Mesendoderm (in vitro differentiated cells): ENCODE results near the gene ITGA11.

Experiments used
- DNase-seq: peaks from one replicate; pipeline ENCODE4 v3.0.0; 2013
- H2AK5ac ChIP-seq: 2 replicates; pipeline ENCODE4 v1.6.1; 2013; ENCODE audit warnings: low read length, inconsistent platforms
- H2BK120ac ChIP-seq: 2 replicates; pipeline ENCODE4 v1.6.1; 2013; ENCODE audit warnings: low read depth, mild to moderate bottlenecking, low read length, moderate library complexity, mixed read lengths
- H2BK15ac ChIP-seq: replicated peaks from 2 replicates; pipeline ENCODE4 v1.6.1; 2013; ENCODE audit warnings: low read depth, mild to moderate bottlenecking, moderate library complexity
- H2BK5ac ChIP-seq: 2 replicates; pipeline ENCODE4 v1.6.1; 2013; ENCODE audit warnings: low read length, inconsistent platforms
- H3K18ac ChIP-seq: 2 replicates; pipeline ENCODE4 v1.6.1; 2013; ENCODE audit warnings: mild to moderate bottlenecking, low read length, mixed read lengths
- H3K23ac ChIP-seq: one replicate; pipeline ENCODE4 v1.6.1; 2013; ENCODE audit warnings: low read length
- H3K27ac ChIP-seq: 2 replicates; pipeline ENCODE4 v1.5.1; 2013; ENCODE audit warnings: low read depth, mild to moderate bottlenecking, inconsistent platforms, low read length, moderate library complexity
- H3K27me3 ChIP-seq: 2 replicates; pipeline ENCODE4 v1.6.1; 2013; ENCODE audit warnings: low read length, control low read depth, mild to moderate bottlenecking, inconsistent platforms; ENCODE audit not compliant: insufficient read depth, poor library complexity
- H3K36me3 ChIP-seq: 2 replicates; pipeline ENCODE4 v1.6.1; 2013; ENCODE audit warnings: low read length, inconsistent platforms; ENCODE audit not compliant: control insufficient read depth, insufficient read depth
- H3K4ac ChIP-seq: one replicate; pipeline ENCODE4 v1.6.1; 2013; ENCODE audit warnings: low read depth, mild to moderate bottlenecking, low read length, moderate library complexity
- H3K4me1 ChIP-seq: 2 replicates; pipeline ENCODE4 v1.6.1; 2013; ENCODE audit warnings: low read depth, low read length, inconsistent platforms; ENCODE audit not compliant: control insufficient read depth
- H3K4me2 ChIP-seq: 2 replicates; pipeline ENCODE4 v1.6.1; 2013; ENCODE audit warnings: low read length
- H3K4me3 ChIP-seq: 2 replicates; pipeline ENCODE4 v1.5.1; 2013; ENCODE audit warnings: mild to moderate bottlenecking, low read length
- H3K56ac ChIP-seq: one replicate; pipeline ENCODE4 v1.6.1; 2013; ENCODE audit warnings: low read length
- H3K79me1 ChIP-seq: 2 replicates; pipeline ENCODE4 v1.6.1; 2013; ENCODE audit warnings: low read length, inconsistent platforms
- H3K79me2 ChIP-seq: 2 replicates; pipeline ENCODE4 v1.6.1; 2013; ENCODE audit warnings: mild to moderate bottlenecking, low read length; ENCODE audit not compliant: control insufficient read depth, insufficient read depth
- H3K9ac ChIP-seq: 2 replicates; pipeline ENCODE4 v1.6.1; 2013; ENCODE audit warnings: low read length, inconsistent platforms
- H4K5ac ChIP-seq: one replicate; pipeline ENCODE4 v1.6.1; 2013; ENCODE audit warnings: low read length
- H4K8ac ChIP-seq: one replicate; pipeline ENCODE4 v1.6.1; 2013; ENCODE audit warnings: low read depth, mild to moderate bottlenecking, control low read depth, low read length, moderate library complexity
- WGBS: extraction: QIAGEN DNeasy Blood & Tissue Kit; methylation state at CpG from one replicate; pipeline ENCODE4 v1.1.7; 2013; ENCODE audit warnings: low lambda C conversion rate, missing lambda C conversion rate; ENCODE audit not compliant: insufficient coverage; ENCODE audit errors: extremely low coverage; 5-methylcytosine and 5-hydroxymethylcytosine counted together

ITGA11 gene

DNA sequence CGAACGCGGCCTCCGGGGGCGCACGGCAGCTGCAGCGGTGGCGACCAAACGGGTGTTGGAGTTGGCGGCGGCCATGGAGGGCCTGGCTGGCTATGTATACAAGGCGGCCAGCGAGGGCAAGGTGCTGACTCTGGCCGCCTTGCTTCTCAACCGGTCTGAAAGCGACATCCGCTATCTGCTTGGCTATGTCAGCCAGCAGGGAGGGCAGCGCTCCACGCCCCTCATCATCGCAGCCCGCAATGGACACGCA, 153.7 kb downstream of the ITGA11 start:
- Histone ChIP-seq H2BK5ac (peak overlapping the region; percentile 62), H3K27ac (peak overlapping the region; percentile 92), H3K4me2 (peak overlapping the region; percentile 24), H3K4me1 (peaks cover 3% of the 10 kb centered on the region), H3K27me3 (no peaks in the 10 kb centered on the region), H3K18ac (peak overlapping the region; percentile 41), H2BK120ac (no peak overlapping the region), H4K8ac (no peak overlapping the region), H3K36me3 (no peaks in the 10 kb centered on the region), H3K23ac (peak overlapping the region; percentile 54), H3K4ac (no peak overlapping the region), H2AK5ac (peak overlapping the region; percentile 34), H3K56ac (peak overlapping the region; percentile 99), H3K9ac (peak overlapping the region; percentile 96), H3K79me2 (peaks cover 34% of the 10 kb centered on the region), H2BK15ac (no peak overlapping the region), H4K5ac (no peak overlapping the region), H3K4me3 (peak overlapping the region; percentile 92), H3K79me1 (peaks cover 5% of the 10 kb centered on the region)
- no CpG with 5 or more reads among the region's 22 CpGs for WGBS
- DNase-seq, result no peak

DNA sequence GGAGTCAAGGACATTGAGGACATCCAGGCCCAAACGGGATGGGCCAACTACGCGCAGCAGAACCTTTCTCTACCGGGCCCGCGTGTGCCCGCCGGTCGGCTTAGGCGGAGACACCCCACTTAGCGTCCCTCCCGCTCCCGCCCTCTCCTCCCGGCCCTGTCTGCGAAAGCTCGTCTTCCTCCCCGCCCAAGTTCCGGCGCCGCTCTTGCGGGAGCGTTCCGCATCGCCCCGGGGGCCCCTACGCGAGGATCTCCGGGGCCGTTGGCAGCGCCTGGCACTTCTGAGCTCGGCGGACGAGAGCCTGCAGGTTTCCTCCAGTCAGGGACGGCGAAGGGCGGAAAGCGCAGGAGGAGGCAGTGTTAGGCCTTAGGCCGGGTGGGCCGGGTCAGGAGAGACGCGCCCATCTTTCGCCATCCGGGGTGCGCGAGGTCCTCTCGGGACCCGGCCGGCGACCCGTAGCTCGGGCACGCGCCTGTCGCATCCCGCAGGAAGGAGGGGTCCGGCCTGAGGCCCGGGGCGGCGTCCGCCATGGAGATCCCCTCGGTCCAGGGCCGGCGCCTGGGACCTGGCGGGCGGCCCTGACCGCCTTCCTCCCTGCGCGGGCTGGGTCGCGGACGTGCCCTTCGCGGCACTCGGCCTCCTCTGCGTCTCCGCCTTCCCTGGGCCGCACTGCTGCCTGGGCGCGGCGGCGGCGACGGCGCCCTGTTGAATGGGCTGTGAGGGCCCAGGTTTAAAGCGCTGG, 154.2 kb downstream of the ITGA11 start, which contains the start of gene FEM1B:
Gene FEM1B, plus strand, starts transcription at position 143 of the 742 bp plus-strand sequence. CDS start 673 bp downstream, outside the sequence.
- Histone ChIP-seq H4K8ac (peak within 1 kb of the TSS; percentile 94), H3K27me3 (no peaks in the 10 kb centered on the region), H2BK15ac (no peak within 1 kb of the TSS), H3K4ac (peak within 1 kb of the TSS; percentile 63), H2BK5ac (peak within 1 kb of the TSS; percentile 89), H3K9ac (peak within 1 kb of the TSS; percentile 96), H3K79me2 (peaks cover 32% of the 10 kb centered on the region), H4K5ac (peak within 1 kb of the TSS; percentile 82), H3K18ac (peak within 1 kb of the TSS; percentile 41), H3K4me2 (peak within 1 kb of the TSS; percentile 79), H2BK120ac (no peak within 1 kb of the TSS), H3K23ac (peak within 1 kb of the TSS; percentile 83), H3K27ac (peak within 1 kb of the TSS; percentile 92), H3K4me3 (peak within 1 kb of the TSS; percentile 92), H3K79me1 (peaks cover 5% of the 10 kb centered on the region), H3K36me3 (no peaks in the 10 kb centered on the region), H3K4me1 (peaks cover 3% of the 10 kb centered on the region), H3K56ac (peak within 1 kb of the TSS; percentile 99), H2AK5ac (peak within 1 kb of the TSS; percentile 34)
- no CpG with 5 or more reads among the region's 85 CpGs for WGBS
- peak; percentile 95 for DNase-seq

DNA sequence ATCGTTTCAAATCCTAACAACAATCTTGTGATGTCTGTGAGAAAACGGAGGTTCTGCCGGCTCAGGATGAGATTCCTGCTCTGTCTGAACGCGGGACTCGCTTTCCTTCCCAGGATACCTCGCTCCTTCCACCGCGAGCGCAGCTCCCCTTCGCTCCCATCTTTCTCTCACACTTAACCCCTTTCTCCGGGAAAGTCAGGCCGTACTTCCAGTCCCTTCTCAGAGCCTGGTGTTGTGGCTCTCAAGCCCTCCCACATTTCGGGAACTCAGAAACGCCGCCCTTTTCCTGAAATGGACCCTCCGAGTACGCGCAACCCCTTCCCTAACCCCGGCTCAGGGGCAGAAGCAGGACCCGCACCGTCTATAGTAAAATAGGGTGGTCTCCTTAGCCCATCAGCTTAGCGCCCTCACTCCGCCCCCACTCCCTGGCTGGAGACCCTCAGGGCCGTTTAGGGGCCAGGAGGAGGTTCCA, 154.8 kb downstream of the ITGA11 start:
- H3K79me1 ChIP-seq, result peaks cover 5% of the 10 kb centered on the region
- peak overlapping the region; percentile 79 for H3K4me2 ChIP-seq
- no peak overlapping the region for H2BK120ac ChIP-seq
- H3K4me3 ChIP-seq, result peak overlapping the region; percentile 55
- H4K8ac ChIP-seq, result peak overlapping the region; percentile 94
- H3K56ac ChIP-seq, result peak overlapping the region; percentile 99
- peak; percentile 90 for DNase-seq
- H3K23ac ChIP-seq, result peak overlapping the region; percentile 83
- H2AK5ac ChIP-seq, result no peak overlapping the region
- peak overlapping the region; percentile 58 for H3K4ac ChIP-seq
- H3K18ac ChIP-seq, result peak overlapping the region; percentile 24
- H3K27me3 ChIP-seq, result no peaks in the 10 kb centered on the region
- peak overlapping the region; percentile 96 for H3K9ac ChIP-seq
- H3K4me1 ChIP-seq, result peaks cover 3% of the 10 kb centered on the region
- H2BK15ac ChIP-seq, result no peak overlapping the region
- H3K79me2 ChIP-seq, result peaks cover 32% of the 10 kb centered on the region
- H4K5ac ChIP-seq, result peak overlapping the region; percentile 82
- WGBS, result no CpG with 5 or more reads among the region's 25 CpGs
- H3K36me3 ChIP-seq, result no peaks in the 10 kb centered on the region
- H3K27ac ChIP-seq, result peak overlapping the region; percentile 92
- peak overlapping the region; percentile 89 for H2BK5ac ChIP-seq

- no peak overlapping the region for H2BK5ac ChIP-seq
- no peak overlapping the region for H3K23ac ChIP-seq
- H3K27me3 ChIP-seq, result no peaks in the 10 kb centered on the region
- H3K4ac ChIP-seq, result no peak overlapping the region
- H2BK15ac ChIP-seq, result no peak overlapping the region
- H2AK5ac ChIP-seq, result no peak overlapping the region
- no peak for DNase-seq
- H3K27ac ChIP-seq, result peak overlapping the region; percentile 92
- peak overlapping the region; percentile 99 for H3K56ac ChIP-seq
- H4K5ac ChIP-seq, result peak overlapping the region; percentile 82
- no CpG with 5 or more reads among the region's 3 CpGs for WGBS
- H3K9ac ChIP-seq, result peak overlapping the region; percentile 96
- H3K4me3 ChIP-seq, result no peak overlapping the region
- peak overlapping the region; percentile 79 for H3K4me2 ChIP-seq
- H4K8ac ChIP-seq, result no peak overlapping the region
- peaks cover 5% of the 10 kb centered on the region for H3K79me1 ChIP-seq
- no peaks in the 10 kb centered on the region for H3K36me3 ChIP-seq
- H3K79me2 ChIP-seq, result peaks cover 27% of the 10 kb centered on the region
- H3K18ac ChIP-seq, result no peak overlapping the region
- no peak overlapping the region for H2BK120ac ChIP-seq
- peaks cover 3% of the 10 kb centered on the region for H3K4me1 ChIP-seq
Observed at GRCh38 chr15:68276668-68277067, 155.3 kb downstream of the ITGA11 start.

DNA sequence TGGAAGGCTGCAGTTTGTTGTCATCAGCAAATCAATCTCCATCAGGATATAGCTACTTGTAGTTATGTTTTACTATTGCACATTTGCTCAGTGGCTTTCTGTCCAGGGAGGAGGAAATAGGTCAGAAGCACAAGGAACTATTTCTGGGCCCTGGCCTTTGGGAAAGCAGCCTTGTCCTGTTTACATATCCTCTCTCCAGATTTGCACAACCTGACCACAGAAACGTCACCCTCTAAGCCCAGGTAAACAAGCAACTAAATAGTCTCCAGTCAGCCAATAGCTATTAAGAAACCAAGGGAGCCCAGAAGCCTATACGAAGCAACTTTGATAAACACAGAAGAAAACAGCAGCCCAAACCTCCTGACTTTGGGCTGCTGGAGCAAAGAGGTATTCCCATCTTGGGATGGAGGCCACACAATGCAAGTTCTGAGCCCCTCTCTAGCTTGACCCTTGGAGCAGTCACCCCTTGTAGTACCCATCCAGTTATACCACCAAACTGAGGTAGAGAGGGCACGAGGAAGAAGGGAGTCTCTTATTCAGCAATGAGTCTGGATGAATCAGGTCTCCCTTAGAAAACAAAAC, 156.7 kb downstream of the ITGA11 start:
- peaks cover 5% of the 10 kb centered on the region for H3K79me1 ChIP-seq
- no peak overlapping the region for H3K27ac ChIP-seq
- H3K4me1 ChIP-seq, result peaks cover 3% of the 10 kb centered on the region
- WGBS, result no CpG with 5 or more reads among the region's 3 CpGs
- no peak overlapping the region for H3K4me3 ChIP-seq
- no peak overlapping the region for H3K4ac ChIP-seq
- no peak overlapping the region for H2BK5ac ChIP-seq
- no peak overlapping the region for H2BK15ac ChIP-seq
- H3K79me2 ChIP-seq, result peaks cover 18% of the 10 kb centered on the region
- H2AK5ac ChIP-seq, result no peak overlapping the region
- H3K9ac ChIP-seq, result no peak overlapping the region
- H3K23ac ChIP-seq, result no peak overlapping the region
- H4K5ac ChIP-seq, result no peak overlapping the region
- H2BK120ac ChIP-seq, result no peak overlapping the region
- no peak overlapping the region for H3K18ac ChIP-seq
- no peaks in the 10 kb centered on the region for H3K36me3 ChIP-seq
- H3K56ac ChIP-seq, result no peak overlapping the region
- H3K27me3 ChIP-seq, result no peaks in the 10 kb centered on the region
- no peak overlapping the region for H3K4me2 ChIP-seq
- H4K8ac ChIP-seq, result no peak overlapping the region
- no peak for DNase-seq
